Mucosa of rectum (tissue), 2 donors: ENCODE data around the gene TSPEAR.

Experiments used
- H3K27ac ChIP-seq, 2 donors: one replicate each; pipeline ENCODE4 v1.7.0; 2013; ENCODE audit warnings: inconsistent platforms in 2 of 2, low read depth in 2 of 2, low read length in 2 of 2
- H3K27me3 ChIP-seq, 2 donors: one replicate each; pipeline ENCODE4 v1.7.0; 2013; ENCODE audit warnings: low read length in 2 of 2; ENCODE audit not compliant: control insufficient read depth in 2 of 2, insufficient read depth in 2 of 2
- H3K36me3 ChIP-seq, 2 donors: one replicate each; pipeline ENCODE4 v1.7.0; 2013; ENCODE audit warnings: low read length in 2 of 2; ENCODE audit not compliant: control insufficient read depth in 2 of 2, insufficient read depth in 2 of 2
- H3K4me1 ChIP-seq, 2 donors: one replicate each; pipeline ENCODE4 v1.7.0; 2013; ENCODE audit warnings: low read length in 2 of 2, mild to moderate bottlenecking in 1 of 2; ENCODE audit not compliant: control insufficient read depth in 2 of 2, insufficient read depth in 2 of 2
- H3K4me3 ChIP-seq, 2 donors: one replicate each; pipeline ENCODE4 v1.7.0; 2013; ENCODE audit warnings: low read length in 2 of 2
- H3K9ac ChIP-seq, 2 donors: one replicate each; pipeline ENCODE4 v1.7.0; 2013; ENCODE audit warnings: low read length in 2 of 2, low read depth in 1 of 2, mild to moderate bottlenecking in 1 of 2
- H3K9me3 ChIP-seq, 2 donors: one replicate each; pipeline ENCODE4 v1.7.0; 2013; ENCODE audit warnings: low read length in 2 of 2; ENCODE audit not compliant: control insufficient read depth in 2 of 2
- donor health status: healthy.
- donor health status: Normal muscosa, but diverticular disease.

TSPEAR gene

GRCh38 chr21:44478124-44478800, 233.1 kb downstream of the TSPEAR start:
- no peaks in the 10 kb centered on the region for H3K36me3 ChIP-seq
- H3K4me3 ChIP-seq = no peak overlapping the region
- no peak overlapping the region for H3K27ac ChIP-seq
- H3K9me3 ChIP-seq = no peaks in the 10 kb centered on the region
- H3K9ac ChIP-seq = no peak overlapping the region
- H3K27me3 ChIP-seq = no peaks in the 10 kb centered on the region
- no peaks in the 10 kb centered on the region for H3K4me1 ChIP-seq

GRCh38 chr21:44477712-44478111, 233.7 kb downstream of the TSPEAR start:
- H3K36me3 ChIP-seq = no peaks in the 10 kb centered on the region
- no peaks in the 10 kb centered on the region for H3K9me3 ChIP-seq
- H3K27ac ChIP-seq = no peak overlapping the region
- no peaks in the 10 kb centered on the region for H3K4me1 ChIP-seq
- H3K27me3 ChIP-seq = no peaks in the 10 kb centered on the region
- H3K9ac ChIP-seq = no peak overlapping the region
- no peak overlapping the region for H3K4me3 ChIP-seq

GRCh38 chr21:44477131-44477530, 234.2 kb downstream of the TSPEAR start:
- Histone ChIP-seq H3K4me1 (no peaks in the 10 kb centered on the region), H3K27ac (no peak overlapping the region), H3K9ac (no peak overlapping the region)

GRCh38 chr21:44475266-44475845, 236.0 kb downstream of the TSPEAR start:
- Histone ChIP-seq H3K27me3 (no peaks in the 10 kb centered on the region), H3K36me3 (no peaks in the 10 kb centered on the region), H3K4me3 (no peak overlapping the region), H3K27ac (no peak overlapping the region), H3K9ac (no peak overlapping the region), H3K9me3 (no peaks in the 10 kb centered on the region), H3K4me1 (no peaks in the 10 kb centered on the region)

More at GRCh38 chr21:44477131-44477530, 234.2 kb downstream of the TSPEAR start:
- H3K9me3 ChIP-seq = no peaks in the 10 kb centered on the region
- no peaks in the 10 kb centered on the region for H3K27me3 ChIP-seq
- H3K36me3 ChIP-seq = no peaks in the 10 kb centered on the region
- no peak overlapping the region for H3K4me3 ChIP-seq

- no peak overlapping the region for H3K27ac ChIP-seq
- no peaks in the 10 kb centered on the region for H3K4me1 ChIP-seq
- H3K27me3 ChIP-seq = no peaks in the 10 kb centered on the region
- H3K4me3 ChIP-seq = no peak overlapping the region
- H3K9me3 ChIP-seq = no peaks in the 10 kb centered on the region
- H3K9ac ChIP-seq = no peak overlapping the region
- H3K36me3 ChIP-seq = no peaks in the 10 kb centered on the region
Observed at GRCh38 chr21:44473915-44474555, 237.3 kb downstream of the TSPEAR start.

- no peak overlapping the region for H3K27ac ChIP-seq
- no peak overlapping the region for H3K9ac ChIP-seq
- no peaks in the 10 kb centered on the region for H3K9me3 ChIP-seq
- no peaks in the 10 kb centered on the region for H3K4me1 ChIP-seq
- no peaks in the 10 kb centered on the region for H3K36me3 ChIP-seq
- H3K4me3 ChIP-seq = no peak overlapping the region
- no peaks in the 10 kb centered on the region for H3K27me3 ChIP-seq
Observed at GRCh38 chr21:44471996-44472395, 239.4 kb downstream of the TSPEAR start.

GRCh38 chr21:44471341-44471740, 240.0 kb downstream of the TSPEAR start:
- H3K27me3 ChIP-seq = no peaks in the 10 kb centered on the region

GRCh38 chr21:44467859-44468195, 243.5 kb downstream of the TSPEAR start:
- Histone ChIP-seq H3K4me3 (no peak overlapping the region), H3K27me3 (no peaks in the 10 kb centered on the region), H3K9ac (no peak overlapping the region), H3K4me1 (no peaks in the 10 kb centered on the region), H3K27ac (no peak overlapping the region), H3K36me3 (no peaks in the 10 kb centered on the region), H3K9me3 (no peaks in the 10 kb centered on the region)

More at GRCh38 chr21:44471341-44471740, 240.0 kb downstream of the TSPEAR start:
- no peak overlapping the region for H3K9ac ChIP-seq
- no peaks in the 10 kb centered on the region for H3K9me3 ChIP-seq
- H3K27ac ChIP-seq = no peak overlapping the region
- no peaks in the 10 kb centered on the region for H3K36me3 ChIP-seq
- H3K4me3 ChIP-seq = no peak overlapping the region
- no peaks in the 10 kb centered on the region for H3K4me1 ChIP-seq

GRCh38 chr21:44466996-44467858, 244.1 kb downstream of the TSPEAR start:
- Histone ChIP-seq H3K9me3 (no peaks in the 10 kb centered on the region), H3K27me3 (no peaks in the 10 kb centered on the region), H3K9ac (no peak overlapping the region), H3K4me3 (no peak overlapping the region), H3K36me3 (no peaks in the 10 kb centered on the region), H3K4me1 (no peaks in the 10 kb centered on the region), H3K27ac (no peak overlapping the region)
